C4-2B (cell line): ENCODE measurements around the gene IQCM.

Experiments used
- ZFX ChIP-seq: fragments of 450-650 bp; IDR thresholded peaks from 2 replicates; pipeline ENCODE4 v1.6.1; 2017
- TF ChIP-seq, protein P1 (sequence below): fragments of 450-650 bp; conservative IDR thresholded peaks from 2 replicates; pipeline ENCODE4 v1.5.1; 2017; ENCODE audit warnings: mild to moderate bottlenecking

DNA sequence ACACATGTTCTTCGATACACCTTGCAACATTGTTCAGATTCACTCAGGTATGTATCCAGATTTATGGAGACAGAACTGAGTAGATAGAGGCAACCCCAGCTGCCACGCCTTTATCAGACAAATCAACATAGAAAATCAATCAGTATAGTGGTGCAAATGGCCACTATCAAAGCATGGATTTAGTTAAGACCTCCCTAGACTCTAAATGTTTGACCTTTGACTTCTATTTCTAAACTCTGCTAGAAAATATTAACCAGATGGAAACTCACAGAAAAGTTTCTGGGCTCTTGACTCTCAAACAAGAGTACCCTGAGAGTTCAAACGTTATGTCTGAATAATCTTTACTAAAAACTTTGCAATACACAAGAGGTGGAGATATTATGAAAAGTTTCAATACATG is 411.5 kb downstream of the IQCM start:
- TF ChIP-seq, protein P1, sequence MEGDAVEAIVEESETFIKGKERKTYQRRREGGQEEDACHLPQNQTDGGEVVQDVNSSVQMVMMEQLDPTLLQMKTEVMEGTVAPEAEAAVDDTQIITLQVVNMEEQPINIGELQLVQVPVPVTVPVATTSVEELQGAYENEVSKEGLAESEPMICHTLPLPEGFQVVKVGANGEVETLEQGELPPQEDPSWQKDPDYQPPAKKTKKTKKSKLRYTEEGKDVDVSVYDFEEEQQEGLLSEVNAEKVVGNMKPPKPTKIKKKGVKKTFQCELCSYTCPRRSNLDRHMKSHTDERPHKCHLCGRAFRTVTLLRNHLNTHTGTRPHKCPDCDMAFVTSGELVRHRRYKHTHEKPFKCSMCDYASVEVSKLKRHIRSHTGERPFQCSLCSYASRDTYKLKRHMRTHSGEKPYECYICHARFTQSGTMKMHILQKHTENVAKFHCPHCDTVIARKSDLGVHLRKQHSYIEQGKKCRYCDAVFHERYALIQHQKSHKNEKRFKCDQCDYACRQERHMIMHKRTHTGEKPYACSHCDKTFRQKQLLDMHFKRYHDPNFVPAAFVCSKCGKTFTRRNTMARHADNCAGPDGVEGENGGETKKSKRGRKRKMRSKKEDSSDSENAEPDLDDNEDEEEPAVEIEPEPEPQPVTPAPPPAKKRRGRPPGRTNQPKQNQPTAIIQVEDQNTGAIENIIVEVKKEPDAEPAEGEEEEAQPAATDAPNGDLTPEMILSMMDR = no peak
- TF ChIP-seq ZFX = no peak
